ENCODE results near the gene CAMSAP1. TPM values are rescaled to one million over a fixed set of nuclear protein-coding genes. Genes with fewer than 3 reads are reported as not detected.

The CAMSAP1 gene
- total RNA-seq, 1 donor from 2014 or later, result 150 TPM

- no peak for DNase-seq
- Mint-ChIP-seq H3K27me3 (ENCODE audit: unreplicated experiment) (peaks cover 2% of the 10 kb centered on the region), H3K9me3 (ENCODE audit: unreplicated experiment) (peaks cover 2% of the 10 kb centered on the region), H3K36me3 (ENCODE audit: unreplicated experiment) (no peaks in the 10 kb centered on the region), H3K4me1 (ENCODE audit: low read depth, unreplicated experiment) (no peaks in the 10 kb centered on the region), H3K4me3 (ENCODE audit: unreplicated experiment) (no peak overlapping the region), H3K27ac (ENCODE audit: unreplicated experiment) (no peak overlapping the region)
- no peak for TF ChIP-seq CTCF (IDR thresholded peaks at IDR 0.05; ENCODE audit: partially characterized antibody, unreplicated experiment)
Observed at GRCh38 chr9:135789838-135790291, 117.5 kb downstream of the CAMSAP1 start.

GRCh38 chr9:135788576-135789300 is 118.6 kb downstream of the CAMSAP1 start:
- no peak for TF ChIP-seq CTCF (IDR thresholded peaks at IDR 0.05; ENCODE audit: partially characterized antibody, unreplicated experiment)
- Mint-ChIP-seq H3K27ac (ENCODE audit: unreplicated experiment) (no peak overlapping the region), H3K36me3 (ENCODE audit: unreplicated experiment) (no peaks in the 10 kb centered on the region), H3K27me3 (ENCODE audit: unreplicated experiment) (no peaks in the 10 kb centered on the region), H3K9me3 (ENCODE audit: unreplicated experiment) (no peaks in the 10 kb centered on the region), H3K4me3 (ENCODE audit: unreplicated experiment) (no peak overlapping the region), H3K4me1 (ENCODE audit: low read depth, unreplicated experiment) (no peaks in the 10 kb centered on the region)
- no peak for DNase-seq

- TF ChIP-seq CTCF (IDR thresholded peaks at IDR 0.05; ENCODE audit: partially characterized antibody, unreplicated experiment), result no peak
- no peak for DNase-seq
- no peaks in the 10 kb centered on the region for H3K27me3 Mint-ChIP-seq (ENCODE audit: unreplicated experiment)
Observed at GRCh38 chr9:135787776-135788575, 119.4 kb downstream of the CAMSAP1 start.

GRCh38 chr9:135787317-135787716 is 120.0 kb downstream of the CAMSAP1 start:
- no peak overlapping the region for H3K4me3 Mint-ChIP-seq (ENCODE audit: unreplicated experiment)
- no peaks in the 10 kb centered on the region for H3K36me3 Mint-ChIP-seq (ENCODE audit: unreplicated experiment)
- TF ChIP-seq CTCF (IDR thresholded peaks at IDR 0.05; ENCODE audit: partially characterized antibody, unreplicated experiment), result no peak
- no peak for DNase-seq
- H3K27me3 Mint-ChIP-seq (ENCODE audit: unreplicated experiment), result no peaks in the 10 kb centered on the region
- no peak overlapping the region for H3K27ac Mint-ChIP-seq (ENCODE audit: unreplicated experiment)
- no peaks in the 10 kb centered on the region for H3K9me3 Mint-ChIP-seq (ENCODE audit: unreplicated experiment)
- no peaks in the 10 kb centered on the region for H3K4me1 Mint-ChIP-seq (ENCODE audit: low read depth, unreplicated experiment)

More at GRCh38 chr9:135787776-135788575, 119.4 kb downstream of the CAMSAP1 start:
- Mint-ChIP-seq H3K27ac (ENCODE audit: unreplicated experiment) (no peak overlapping the region), H3K36me3 (ENCODE audit: unreplicated experiment) (no peaks in the 10 kb centered on the region), H3K4me3 (ENCODE audit: unreplicated experiment) (no peak overlapping the region), H3K9me3 (ENCODE audit: unreplicated experiment) (no peaks in the 10 kb centered on the region), H3K4me1 (ENCODE audit: low read depth, unreplicated experiment) (no peaks in the 10 kb centered on the region)

All from glutamatergic neuron (in vitro differentiated cells).